Smooth muscle cell (in vitro differentiated cells): ENCODE results near the gene FSIP1. TPM values are rescaled to one million over a fixed set of nuclear protein-coding genes. Genes with fewer than 3 reads are reported as not detected.
A peak's percentile ranks its signal among the peaks of the same experiment; 100 is the strongest.

Experiments used
- DNase-seq: peaks from one replicate; lab custom pipeline; 2025; ENCODE audit not compliant: unreplicated experiment; lab: John Stamatoyannopoulos, UW
- H2AFZ ChIP-seq: fragments of 200-600 bp; sonication (generic); 2 replicates; pipeline ENCODE4 v1.6.0; 2016; ENCODE audit warnings: antibody characterized with exemption, low read depth, mild to moderate bottlenecking
- H3F3A ChIP-seq: fragments of 200-600 bp; sonication (generic); 2 replicates; pipeline ENCODE4 v1.6.0; 2017; ENCODE audit warnings: antibody characterized with exemption, low read depth
- H3K27ac ChIP-seq: fragments of 200-600 bp; sonication (generic); 2 replicates; pipeline ENCODE4 v1.5.1; 2016; ENCODE audit warnings: low read depth, mild to moderate bottlenecking
- H3K27me3 ChIP-seq: fragments of 200-600 bp; sonication (generic); 2 replicates; pipeline ENCODE4 v1.6.1; 2016; ENCODE audit warnings: low read depth, mild to moderate bottlenecking
- H3K36me3 ChIP-seq: fragments of 200-600 bp; sonication (generic); 2 replicates; pipeline ENCODE4 v1.5.1; 2016; ENCODE audit warnings: low read depth
- H3K4me1 ChIP-seq: fragments of 200-600 bp; sonication (generic); 2 replicates; pipeline ENCODE4 v1.5.1; 2016; ENCODE audit warnings: low read depth
- H3K4me2 ChIP-seq: fragments of 200-600 bp; sonication (generic); 2 replicates; pipeline ENCODE4 v1.6.0; 2016; ENCODE audit warnings: mild to moderate bottlenecking
- H3K4me3 ChIP-seq: fragments of 200-600 bp; sonication (generic); 2 replicates; pipeline ENCODE4 v1.5.1; 2016; ENCODE audit warnings: mild to moderate bottlenecking
- H3K79me2 ChIP-seq: fragments of 200-600 bp; sonication (generic); 2 replicates; pipeline ENCODE4 v1.6.0; 2016; ENCODE audit warnings: low read depth, mild to moderate bottlenecking
- H3K9ac ChIP-seq: fragments of 200-600 bp; sonication (generic); 2 replicates; pipeline ENCODE4 v1.6.0; 2016; ENCODE audit warnings: low read depth
- H3K9me3 ChIP-seq: fragments of 200-600 bp; sonication (generic); replicated peaks from 2 replicates; pipeline ENCODE4 v1.5.1; 2016; ENCODE audit warnings: low read depth
- H4K20me1 ChIP-seq: fragments of 200-600 bp; sonication (generic); 2 replicates; pipeline ENCODE4 v1.6.0; 2016; ENCODE audit warnings: low read depth
- CTCF ChIP-seq: fragments of 200-600 bp; sonication (generic); IDR thresholded peaks from 2 replicates; pipeline ENCODE4 v1.5.1; 2017; ENCODE audit warnings: borderline replicate concordance, mild to moderate bottlenecking, antibody characterized with exemption; ENCODE audit not compliant: insufficient read depth, poor library complexity, severe bottlenecking
- WGBS: methylation state at CpG from one replicate; pipeline ENCODE4 v1.1.7; 2016; ENCODE audit warnings: low lambda C conversion rate; 5-methylcytosine and 5-hydroxymethylcytosine counted together
- polyA plus RNA-seq: library from polyadenylated mRNA; unstranded; fragments of >200 nt; fragmentation: Nextera tagmentation; extraction: Ambion mirVana; gene quantifications from 2 replicates; pipeline ENCODE4 v1.2.1, GENCODE V29; 2016
- total RNA-seq: library from RNA; depleted of rRNA; stranded (reverse); fragments of >200 nt; gene quantifications from 2 replicates; pipeline ENCODE4 v1.2.3, GENCODE V29; 2014

FSIP1 gene
- total and polyA plus RNA-seq, 2 experiments from 2014 or later: 0.13 to 0.43 TPM

GRCh38 chr15:39628546-39629257 is 153.9 kb downstream of the FSIP1 start:
- no peaks in the 10 kb centered on the region for H3K4me1 ChIP-seq
- H3K27me3 ChIP-seq: no peaks in the 10 kb centered on the region
- H3K4me3 ChIP-seq: no peak overlapping the region
- H3K9ac ChIP-seq: no peak overlapping the region
- H3K9me3 ChIP-seq: no peaks in the 10 kb centered on the region
- 71% methylated on average over 9 of the region's 9 CpGs for WGBS
- DNase-seq: no peak
- H3F3A ChIP-seq: no peaks in the 10 kb centered on the region
- no peaks in the 10 kb centered on the region for H3K79me2 ChIP-seq
- TF ChIP-seq CTCF: no peak
- no peaks in the 10 kb centered on the region for H3K36me3 ChIP-seq
- H3K4me2 ChIP-seq: no peak overlapping the region
- H4K20me1 ChIP-seq: no peaks in the 10 kb centered on the region
- H3K27ac ChIP-seq: peak overlapping the region; percentile 46
- no peak overlapping the region for H2AFZ ChIP-seq

- no peak for TF ChIP-seq CTCF
- Histone ChIP-seq H3K36me3 (no peaks in the 10 kb centered on the region), H4K20me1 (no peaks in the 10 kb centered on the region), H3K4me2 (no peak overlapping the region), H3K9ac (no peak overlapping the region), H3K4me3 (no peak overlapping the region), H3K9me3 (no peaks in the 10 kb centered on the region), H3K27me3 (no peaks in the 10 kb centered on the region), H3K79me2 (no peaks in the 10 kb centered on the region), H3K27ac (no peak overlapping the region), H3F3A (no peaks in the 10 kb centered on the region), H2AFZ (no peak overlapping the region), H3K4me1 (no peaks in the 10 kb centered on the region)
- WGBS: 90% methylated on average over 5 of the region's 5 CpGs
- DNase-seq: no peak
Measured at GRCh38 chr15:39628144-39628508, 154.5 kb downstream of the FSIP1 start.

- no peak overlapping the region for H3K27ac ChIP-seq
- TF ChIP-seq CTCF: no peak
- H4K20me1 ChIP-seq: no peaks in the 10 kb centered on the region
- no peaks in the 10 kb centered on the region for H3K4me1 ChIP-seq
- H2AFZ ChIP-seq: no peak overlapping the region
- no peaks in the 10 kb centered on the region for H3F3A ChIP-seq
- H3K36me3 ChIP-seq: no peaks in the 10 kb centered on the region
- no peak overlapping the region for H3K4me2 ChIP-seq
- no peak overlapping the region for H3K9ac ChIP-seq
- no peaks in the 10 kb centered on the region for H3K27me3 ChIP-seq
- no peak for DNase-seq
- WGBS: 100% methylated on average over 3 of the region's 3 CpGs
- no peaks in the 10 kb centered on the region for H3K9me3 ChIP-seq
- H3K4me3 ChIP-seq: no peak overlapping the region
- no peaks in the 10 kb centered on the region for H3K79me2 ChIP-seq
Measured at GRCh38 chr15:39627451-39628143, 155.0 kb downstream of the FSIP1 start.
